VCaP (cell line): ENCODE measurements around the gene ZC3H12D.

Experiments used
- H3K27ac ChIP-seq: fragments of 450-650 bp; 2 replicates; pipeline ENCODE4 v1.5.1; 2017
- CTCF ChIP-seq: fragments of 450-650 bp; conservative IDR thresholded peaks from 2 replicates; pipeline ENCODE4 v1.5.1; 2017; ENCODE audit warnings: mild to moderate bottlenecking, moderate library complexity

Gene ZC3H12D

GRCh38 chr6:149450679-149451375 is 34.0 kb downstream of the ZC3H12D start:
- no peak for TF ChIP-seq CTCF
- no peak overlapping the region for H3K27ac ChIP-seq

- no peak for TF ChIP-seq CTCF
- H3K27ac ChIP-seq: no peak overlapping the region
These were observed 34.8 kb downstream of the ZC3H12D start for GRCh38 chr6:149449831-149450678.

GRCh38 chr6:149448821-149449453 is 35.9 kb downstream of the ZC3H12D start:
- H3K27ac ChIP-seq: no peak overlapping the region
- no peak for TF ChIP-seq CTCF

GRCh38 chr6:149446791-149447376 is 37.9 kb downstream of the ZC3H12D start:
- no peak overlapping the region for H3K27ac ChIP-seq
- TF ChIP-seq CTCF: no peak

- peak overlapping the region; percentile 65 for H3K27ac ChIP-seq
- TF ChIP-seq CTCF: no peak
These were observed 39.2 kb downstream of the ZC3H12D start for GRCh38 chr6:149445573-149445972.

GRCh38 chr6:149445095-149445466 is 39.7 kb downstream of the ZC3H12D start:
- H3K27ac ChIP-seq: peak overlapping the region; percentile 65
- TF ChIP-seq CTCF: no peak

- H3K27ac ChIP-seq: peak overlapping the region; percentile 65
These were observed 40.3 kb downstream of the ZC3H12D start for GRCh38 chr6:149444360-149445094.
